ENCODE data around the gene HMX3.

GRCh38 chr10:123134915-123135414 lies 805 bp upstream of the HMX3 start:
- TF ChIP-seq, protein P1, sequence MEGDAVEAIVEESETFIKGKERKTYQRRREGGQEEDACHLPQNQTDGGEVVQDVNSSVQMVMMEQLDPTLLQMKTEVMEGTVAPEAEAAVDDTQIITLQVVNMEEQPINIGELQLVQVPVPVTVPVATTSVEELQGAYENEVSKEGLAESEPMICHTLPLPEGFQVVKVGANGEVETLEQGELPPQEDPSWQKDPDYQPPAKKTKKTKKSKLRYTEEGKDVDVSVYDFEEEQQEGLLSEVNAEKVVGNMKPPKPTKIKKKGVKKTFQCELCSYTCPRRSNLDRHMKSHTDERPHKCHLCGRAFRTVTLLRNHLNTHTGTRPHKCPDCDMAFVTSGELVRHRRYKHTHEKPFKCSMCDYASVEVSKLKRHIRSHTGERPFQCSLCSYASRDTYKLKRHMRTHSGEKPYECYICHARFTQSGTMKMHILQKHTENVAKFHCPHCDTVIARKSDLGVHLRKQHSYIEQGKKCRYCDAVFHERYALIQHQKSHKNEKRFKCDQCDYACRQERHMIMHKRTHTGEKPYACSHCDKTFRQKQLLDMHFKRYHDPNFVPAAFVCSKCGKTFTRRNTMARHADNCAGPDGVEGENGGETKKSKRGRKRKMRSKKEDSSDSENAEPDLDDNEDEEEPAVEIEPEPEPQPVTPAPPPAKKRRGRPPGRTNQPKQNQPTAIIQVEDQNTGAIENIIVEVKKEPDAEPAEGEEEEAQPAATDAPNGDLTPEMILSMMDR (IDR thresholded peaks at IDR 0.05): no peak
- TF ChIP-seq POLR2A (IDR thresholded peaks at IDR 0.05): no peak

Measured in lower leg skin (tissue), 3 donors.